ENCODE data around the gene INAVA.
A peak's percentile ranks its signal among the peaks of the same experiment; 100 is the strongest.
"Not testable (repeated sequence)": the region's sequence is repeated elsewhere in the genome, so short reads cannot be mapped to it uniquely, and the experiment has no call there.

The INAVA gene

DNA sequence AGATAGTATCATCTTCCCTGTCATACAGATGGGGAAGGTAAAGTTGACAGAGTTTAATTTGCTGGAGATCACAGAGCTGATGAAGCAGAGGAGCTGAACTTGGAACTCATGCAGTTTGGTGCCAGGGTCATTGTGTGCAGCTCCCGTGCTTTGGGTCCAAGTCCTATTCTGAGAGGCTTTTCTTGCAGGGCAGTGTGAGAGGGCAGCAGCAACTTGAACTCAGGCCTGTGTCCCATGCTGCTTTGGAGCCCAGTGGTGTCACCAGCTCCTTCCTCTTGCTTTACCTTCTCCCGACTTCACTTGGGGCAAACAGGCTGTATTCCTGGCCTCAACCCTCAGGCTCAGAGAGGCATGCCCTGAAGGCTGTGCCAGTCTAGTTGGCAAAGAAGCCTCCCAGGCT, 24.7 kb downstream of the INAVA start:
- no peak for DNase-seq (ENCODE audit: low read depth, low spot score)

DNA sequence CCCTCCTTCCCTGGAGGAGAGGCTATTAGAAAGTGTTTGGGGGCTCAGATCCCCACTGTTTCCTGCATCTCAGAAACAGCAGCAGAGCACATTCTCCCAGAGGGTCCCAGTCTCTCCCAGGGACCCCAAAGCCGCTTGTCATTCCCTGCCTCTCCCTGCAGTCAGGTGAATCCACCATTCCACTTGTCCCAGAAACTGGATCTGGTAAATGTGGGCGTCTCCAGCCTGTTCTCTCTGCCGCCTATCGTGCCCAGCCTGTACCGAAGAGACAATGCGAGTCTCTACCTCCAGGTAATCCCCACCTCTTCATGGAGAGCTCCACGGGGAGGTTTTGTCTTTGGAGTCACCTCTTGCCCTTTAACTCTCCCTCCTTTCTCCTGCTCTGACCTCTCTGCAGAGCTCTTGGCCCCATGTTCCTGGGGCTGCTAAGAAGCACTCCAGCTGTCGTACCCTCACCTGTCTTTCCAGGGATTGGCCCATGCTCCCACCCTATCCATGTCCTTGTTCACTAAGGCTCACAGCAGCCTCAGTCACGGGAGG, 26.9 kb downstream of the INAVA start:
- DNase-seq (ENCODE audit: low read depth, low spot score): no peak

DNA sequence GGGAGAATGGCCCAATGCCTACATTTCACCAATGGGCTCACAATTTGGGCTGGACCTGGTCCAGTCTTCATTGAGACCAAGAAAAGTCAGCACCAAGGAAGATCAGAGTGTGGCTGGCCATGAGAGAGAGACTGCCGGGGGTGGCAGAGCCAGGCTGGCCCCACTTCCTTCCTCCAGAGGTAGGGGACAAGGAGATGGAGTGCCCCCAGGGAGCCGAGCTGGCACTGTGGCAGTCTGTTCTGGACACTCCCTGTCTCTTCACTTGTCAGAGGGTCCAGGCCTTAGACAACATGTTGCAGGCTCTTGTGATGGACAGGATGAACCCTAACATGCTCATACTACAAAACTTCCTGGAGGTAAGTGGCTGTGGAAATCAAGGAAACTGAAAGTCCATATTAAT, 27.7 kb downstream of the INAVA start:
- DNase-seq (ENCODE audit: low read depth, low spot score): no peak

DNA sequence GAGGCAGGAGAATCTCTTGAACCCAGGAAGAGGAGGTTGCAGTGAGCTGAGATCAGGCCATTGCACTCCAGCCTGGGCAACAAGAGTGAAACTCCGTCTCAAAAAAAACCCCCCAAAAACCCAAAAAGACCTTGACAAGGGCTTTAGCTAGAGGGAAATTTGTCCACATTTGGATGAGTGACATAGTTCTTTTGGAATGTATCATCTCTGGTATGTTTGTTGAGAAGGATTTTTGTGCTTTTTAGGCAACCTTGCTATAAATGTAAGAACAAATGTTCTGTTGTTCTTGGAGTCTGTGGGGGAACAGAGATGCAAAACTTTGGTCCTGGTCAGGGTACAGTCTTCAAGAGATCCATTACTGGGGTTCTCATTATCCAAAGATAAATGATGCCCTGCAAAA, 28.9 kb downstream of the INAVA start:
- DNase-seq (ENCODE audit: low read depth, low spot score): peak; percentile 15

DNA sequence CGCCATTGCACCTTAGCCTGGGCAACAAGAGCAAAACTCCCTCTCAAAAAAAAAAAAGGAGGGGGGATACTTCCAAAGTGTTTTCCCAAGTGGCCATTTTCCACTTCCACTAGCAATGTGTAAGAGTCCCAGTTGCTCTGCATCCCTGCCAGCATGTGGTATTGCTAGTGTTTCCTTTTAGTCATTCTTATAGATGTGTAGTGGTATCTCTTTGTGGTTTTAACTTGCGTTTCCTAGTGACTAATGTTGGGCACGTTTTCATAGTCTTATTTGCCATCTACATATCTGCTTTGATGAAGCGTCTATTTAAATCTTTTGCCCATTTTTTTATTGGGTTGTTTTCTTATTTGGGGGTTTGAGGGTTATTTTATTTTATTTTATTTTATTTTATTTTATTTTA, 31.1 kb downstream of the INAVA start:
- no peak for DNase-seq (ENCODE audit: low read depth, low spot score)

DNA sequence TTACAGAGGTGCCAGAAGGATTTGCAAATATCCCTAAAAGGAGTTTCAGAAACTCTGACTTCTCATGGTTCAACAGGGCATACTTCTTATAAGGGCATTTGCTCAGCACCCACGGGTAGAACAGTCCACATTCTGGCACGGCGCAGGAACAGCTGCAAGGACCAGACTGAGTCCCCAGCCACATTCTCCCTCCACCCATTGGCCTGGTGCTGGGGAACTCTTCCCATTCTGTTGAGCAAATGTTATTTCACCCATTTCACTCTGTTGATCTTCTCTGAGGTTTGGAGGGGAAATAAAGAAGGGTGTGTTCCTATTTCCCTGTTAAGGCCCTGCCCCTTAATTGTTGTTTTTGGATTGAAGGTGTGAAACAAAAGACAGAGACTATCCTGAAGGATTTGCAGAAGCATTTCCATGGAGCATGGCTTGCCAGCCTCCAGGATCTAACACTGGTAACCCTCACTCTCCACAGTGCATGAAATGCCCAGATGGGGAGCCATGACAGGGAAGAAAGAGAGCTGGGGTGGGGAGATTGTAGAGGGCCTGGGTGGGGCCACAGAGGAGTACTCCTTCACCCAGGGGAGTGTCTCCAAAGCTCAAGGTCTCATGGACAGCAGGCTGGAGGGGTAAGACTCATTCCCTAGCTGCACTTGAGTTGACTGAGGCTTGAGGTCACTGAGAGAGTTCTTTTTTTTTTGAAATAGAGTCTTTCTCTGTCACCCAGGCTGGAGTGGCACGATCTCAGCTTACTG, 35.0 kb downstream of the INAVA start:
- no peak for DNase-seq (ENCODE audit: low read depth, low spot score)

DNA sequence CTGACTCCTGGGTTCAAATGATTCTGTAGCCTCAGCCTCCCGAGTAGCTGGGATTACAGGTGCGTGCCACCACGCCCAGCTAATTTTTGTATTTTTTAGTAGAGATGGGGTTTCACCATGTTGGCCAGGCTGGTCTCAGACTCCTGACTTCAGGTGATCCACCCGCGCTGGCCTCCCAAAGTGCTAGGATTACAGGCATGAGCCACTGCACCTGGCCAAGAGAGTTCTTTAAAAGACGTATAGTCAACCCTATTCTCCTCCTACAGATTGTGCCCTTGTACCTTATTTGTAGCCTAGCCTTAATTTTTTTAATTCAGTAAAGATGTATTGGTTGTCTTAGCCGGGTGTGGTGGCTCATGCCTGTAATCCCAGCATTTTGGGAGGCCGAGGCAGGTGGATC, 35.6 kb downstream of the INAVA start:
- not testable (repeated sequence) for DNase-seq (ENCODE audit: low read depth, low spot score)

DNA sequence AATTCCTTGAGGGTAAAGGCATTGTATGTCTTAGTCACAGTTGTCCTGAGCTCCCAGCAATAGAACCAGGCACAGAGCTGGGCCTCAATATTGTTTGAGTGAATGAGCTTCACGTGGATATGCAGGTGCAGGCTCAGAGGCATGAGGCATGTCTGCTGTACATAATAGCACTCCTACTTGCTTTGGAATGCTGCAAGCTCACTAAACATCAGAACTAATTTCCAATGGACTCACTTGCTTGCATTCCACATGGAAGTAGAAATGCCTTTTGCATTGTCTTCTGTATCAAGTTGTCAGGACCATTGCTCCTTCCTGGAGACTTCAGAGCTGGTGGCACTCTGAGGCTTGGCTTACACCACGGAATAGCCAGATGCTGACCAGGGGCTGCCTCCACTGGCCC, 37.1 kb downstream of the INAVA start:
- DNase-seq (ENCODE audit: low read depth, low spot score): no peak

DNA sequence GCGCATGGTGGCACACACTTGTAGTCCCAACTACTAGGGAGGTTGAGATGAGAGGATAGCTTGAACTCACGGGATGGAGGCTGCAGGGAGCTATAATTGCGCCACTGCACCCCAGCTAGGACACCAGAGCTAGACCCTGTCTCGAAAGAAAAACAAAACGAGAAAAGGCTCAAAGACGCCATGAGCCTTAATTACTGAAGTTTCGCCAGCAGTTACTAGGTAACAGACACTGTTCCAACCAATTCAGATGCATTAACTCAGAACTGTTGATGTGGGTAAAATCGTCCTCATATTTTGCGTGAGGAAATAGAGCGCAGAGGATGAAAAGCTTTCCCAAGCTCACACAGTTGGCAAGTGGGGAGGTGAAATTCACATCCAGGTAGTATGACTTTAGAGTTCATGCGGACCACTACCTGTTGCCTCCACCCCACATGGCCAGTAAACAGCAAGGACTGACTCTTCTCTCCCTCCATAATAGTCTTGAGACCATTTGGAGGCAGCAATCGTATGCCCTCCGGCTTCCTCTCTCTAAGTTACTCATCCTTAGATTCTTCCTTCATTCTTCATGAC, 40.1 kb downstream of the INAVA start:
- DNase-seq (ENCODE audit: low read depth, low spot score): no peak

DNA sequence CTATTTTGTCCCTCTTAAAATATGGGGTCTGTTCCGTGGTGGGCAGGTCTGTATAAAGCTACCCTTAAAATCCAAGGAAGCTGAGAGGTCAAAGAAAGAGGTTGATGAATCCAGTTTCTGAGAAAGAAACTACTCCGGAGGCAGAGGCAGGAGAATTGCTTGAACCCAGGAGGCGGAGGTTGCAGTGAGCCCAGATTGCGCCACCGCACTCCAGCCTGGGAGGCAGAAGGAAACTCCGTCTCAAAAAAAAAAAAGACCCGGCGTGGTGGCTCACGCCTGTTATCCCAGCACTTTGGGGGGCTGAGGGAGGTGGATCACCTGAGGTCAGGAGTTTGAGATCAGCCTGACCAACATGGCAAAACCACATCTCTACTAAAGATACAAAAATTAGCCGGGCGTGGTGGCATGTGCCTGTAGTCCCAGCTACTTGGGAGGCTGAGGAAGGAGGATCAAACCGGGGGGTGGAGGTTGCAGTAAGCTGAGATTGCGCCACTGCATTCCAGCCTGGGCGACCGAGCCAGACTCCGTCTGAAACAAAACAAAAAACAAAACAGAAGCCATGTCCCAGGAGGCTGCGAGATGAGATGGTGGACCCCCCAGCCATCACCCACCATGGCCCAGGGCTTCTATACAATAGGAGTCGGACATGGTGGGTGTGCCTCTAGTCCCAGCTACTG, 40.7 kb downstream of the INAVA start:
- not testable (repeated sequence) for DNase-seq (ENCODE audit: low read depth, low spot score)

DNA sequence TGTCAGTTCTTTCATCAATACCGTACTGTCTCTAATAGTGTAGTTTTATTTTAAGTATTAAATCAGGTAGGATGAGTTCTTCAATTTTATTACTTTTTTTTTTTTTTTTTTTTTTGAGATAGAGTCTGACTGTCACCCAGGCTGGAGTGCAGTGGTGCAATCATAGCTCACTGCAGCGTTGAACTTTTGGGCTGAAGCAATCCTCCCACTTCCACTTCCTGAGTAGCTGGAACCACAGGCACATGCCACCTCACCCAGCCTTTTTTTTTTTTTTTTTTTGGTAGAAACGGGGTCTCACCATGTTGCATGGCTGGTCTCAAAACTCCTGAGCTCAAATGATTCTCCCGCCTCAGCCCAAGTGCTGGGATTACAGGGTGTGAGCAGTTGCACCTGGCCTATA, 44.3 kb downstream of the INAVA start:
- no peak for DNase-seq (ENCODE audit: low read depth, low spot score)

DNA sequence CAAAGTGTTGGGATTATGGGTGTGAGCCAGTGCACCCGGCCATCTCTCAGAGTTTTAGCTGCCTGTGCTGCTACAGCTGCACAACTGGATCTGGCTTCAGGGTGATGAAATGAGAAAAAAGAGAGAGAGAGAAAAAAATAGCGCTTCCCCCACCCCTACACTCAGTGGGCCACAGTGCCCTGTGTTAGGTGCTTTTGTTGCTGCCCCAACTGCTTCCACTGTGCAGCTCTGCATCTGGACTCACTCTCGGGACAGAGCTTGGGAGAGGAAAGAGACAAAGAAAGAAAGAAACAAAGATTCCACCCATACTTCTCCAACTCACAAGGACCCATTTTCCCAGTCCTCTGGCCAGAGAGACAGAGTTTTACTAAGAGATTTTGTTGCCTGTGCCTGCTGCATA, 50.4 kb downstream of the INAVA start:
- DNase-seq (ENCODE audit: low read depth, low spot score): no peak

DNA sequence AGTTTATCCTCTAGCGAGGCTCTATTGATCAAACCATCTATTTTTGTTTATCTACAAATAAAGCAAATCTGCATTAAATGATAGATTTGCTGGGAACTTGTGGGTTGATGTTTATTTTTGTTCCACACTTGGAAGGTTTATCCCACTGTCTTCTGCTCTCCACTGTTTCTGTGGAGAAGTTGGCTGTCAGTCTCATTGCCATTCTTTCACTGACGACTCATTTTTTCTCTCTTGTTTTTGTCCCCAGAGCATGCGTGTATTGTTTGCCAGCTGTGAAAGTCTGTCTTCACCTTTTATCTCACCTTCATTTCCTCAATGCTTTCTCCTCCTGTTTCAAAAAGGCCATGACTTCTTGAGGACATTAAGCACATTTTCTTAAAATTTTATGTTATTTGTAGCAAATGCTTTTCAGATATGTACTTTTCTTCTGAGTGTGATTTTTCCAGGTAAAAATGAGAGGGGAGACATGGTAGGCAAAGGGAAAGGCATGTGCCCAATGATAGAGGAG, 52.4 kb downstream of the INAVA start:
- no peak for DNase-seq (ENCODE audit: low read depth, low spot score)

DNA sequence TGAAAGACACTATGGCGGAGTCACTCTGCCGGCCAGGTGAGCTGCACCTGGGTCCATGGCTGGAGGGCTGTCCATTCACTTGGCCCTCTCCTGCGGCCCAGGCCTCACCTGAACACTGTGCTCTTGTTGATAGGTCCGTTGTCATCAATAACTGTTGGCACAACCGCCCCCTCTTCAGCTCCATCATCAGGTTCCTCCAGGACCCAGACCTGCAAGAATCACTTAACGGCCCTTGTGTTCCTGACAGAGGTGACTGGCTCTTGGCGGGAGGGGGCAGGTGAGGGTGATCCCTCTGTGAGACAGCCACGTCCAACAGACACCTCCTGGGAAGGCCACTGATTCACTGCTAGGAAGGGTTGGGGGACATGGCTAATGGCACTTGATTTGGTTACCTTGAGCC, 54.9 kb downstream of the INAVA start:
- DNase-seq (ENCODE audit: low read depth, low spot score): no peak

DNA sequence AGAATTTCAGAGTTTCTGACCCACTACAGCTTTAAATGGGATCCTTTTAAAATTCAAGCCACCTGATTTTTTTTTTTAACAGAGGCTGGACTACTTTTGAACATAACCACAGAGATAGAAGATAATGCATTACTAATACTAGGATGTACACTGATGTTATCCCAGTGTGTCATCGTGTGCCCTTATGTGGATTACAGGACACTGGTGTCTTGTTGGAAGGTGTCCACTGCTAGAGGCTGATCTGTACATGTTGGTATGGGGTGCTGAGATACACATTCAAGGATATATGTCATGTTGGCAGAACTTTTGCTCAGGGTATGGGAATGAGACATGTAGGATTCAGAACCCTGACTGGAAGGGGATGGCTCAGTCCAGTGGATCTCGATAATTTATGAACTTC, 56.3 kb downstream of the INAVA start:
- DNase-seq (ENCODE audit: low read depth, low spot score): no peak

DNA sequence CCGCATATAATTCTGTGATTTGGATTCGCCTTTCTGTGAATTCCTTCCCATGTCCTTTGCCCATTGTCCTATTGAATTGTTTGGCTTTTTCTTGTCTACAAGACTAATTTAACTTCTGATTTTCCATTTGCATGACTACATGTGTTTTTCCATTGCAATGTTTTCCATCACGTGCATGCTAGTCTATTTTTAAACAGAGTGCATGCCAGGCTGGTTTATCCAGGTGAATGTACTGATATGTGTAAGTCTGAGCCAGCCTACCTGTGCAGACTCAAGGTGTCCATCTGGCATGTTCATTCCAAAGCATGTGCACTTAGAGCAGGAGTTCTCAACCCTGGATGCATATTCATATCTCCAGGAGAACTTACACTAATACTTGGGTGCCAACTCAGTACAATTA, 59.7 kb downstream of the INAVA start:
- DNase-seq (ENCODE audit: low read depth, low spot score): no peak

DNA sequence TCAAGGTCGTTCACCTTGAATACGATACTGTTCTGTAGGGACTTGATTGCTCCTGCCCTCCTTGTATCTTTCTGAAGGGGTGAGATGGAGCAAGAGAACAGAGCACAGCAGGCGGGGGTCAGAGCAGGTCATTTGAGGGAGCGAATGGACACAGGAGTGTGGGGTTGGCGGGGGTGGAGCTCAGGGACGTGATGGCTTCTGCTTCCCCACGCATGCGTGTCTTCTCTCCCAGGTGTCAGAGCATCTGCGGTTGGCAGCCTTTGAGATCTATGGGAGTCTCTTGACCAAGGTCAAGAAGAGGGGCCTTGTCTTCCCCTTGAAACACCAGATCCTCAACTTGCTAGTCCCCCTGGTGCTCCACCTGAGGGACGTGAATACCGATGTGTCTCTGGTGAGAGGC, 63.9 kb downstream of the INAVA start:
- DNase-seq (ENCODE audit: low read depth, low spot score): no peak

DNA sequence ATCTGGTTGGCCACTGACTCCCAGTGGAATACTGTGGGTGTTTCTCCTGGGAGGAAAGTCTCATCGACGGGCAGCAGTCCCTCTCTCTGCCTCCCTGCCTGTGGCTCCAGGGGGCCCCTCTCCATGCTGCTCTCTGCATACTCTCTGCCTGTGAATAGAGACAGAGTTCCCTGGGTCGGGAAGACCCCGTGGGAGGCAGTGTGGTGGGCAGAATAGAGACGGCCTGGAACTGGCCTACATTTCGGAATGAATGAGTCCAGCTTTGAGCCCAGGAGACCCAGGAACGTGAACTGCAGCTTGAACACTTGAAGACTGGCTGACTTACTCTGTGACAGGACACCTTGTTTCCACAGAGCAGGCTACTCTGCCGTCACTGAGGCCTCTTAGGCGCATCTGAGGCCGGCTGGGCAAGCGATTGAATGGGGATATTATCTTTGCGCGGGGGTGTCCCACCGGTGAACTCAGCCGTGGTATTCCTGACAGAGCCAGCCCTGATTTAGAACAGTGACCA, 64.8 kb downstream of the INAVA start:
- no peak for DNase-seq (ENCODE audit: low read depth, low spot score)

DNA sequence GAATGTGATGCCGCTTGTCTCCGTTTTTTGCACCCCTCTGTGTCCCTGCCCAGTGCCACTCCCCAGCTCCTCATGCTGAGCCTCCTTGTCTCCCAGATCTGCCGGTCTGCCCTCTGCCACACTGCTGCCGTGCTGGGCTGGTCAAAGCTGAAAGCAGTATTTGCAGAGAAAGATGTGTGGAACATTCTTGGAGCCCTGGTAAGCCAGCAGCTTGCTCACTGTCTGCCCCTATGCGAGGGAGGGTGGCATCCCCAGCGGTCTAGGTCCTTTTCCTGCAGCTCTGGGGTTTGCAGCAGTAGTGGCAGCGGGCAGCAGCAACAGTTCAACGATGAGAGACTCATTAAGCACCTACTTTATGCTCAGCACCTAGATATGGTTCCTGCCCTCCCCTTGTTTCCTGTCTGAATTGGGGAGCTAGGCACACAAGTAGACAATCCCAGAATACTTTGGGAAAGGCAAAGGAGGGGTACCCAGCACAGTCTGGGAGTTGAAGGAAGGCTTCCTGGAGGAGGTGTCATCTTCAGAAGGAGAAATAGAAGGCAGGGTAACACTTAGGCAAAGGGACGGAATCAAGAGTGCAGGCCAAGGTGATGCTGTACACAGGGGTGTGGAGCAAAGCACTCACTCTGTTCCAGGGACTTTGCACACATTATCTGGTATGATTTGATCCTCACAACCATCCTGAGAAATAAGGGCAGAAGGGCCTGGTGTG, 65.7 kb downstream of the INAVA start:
- DNase-seq (ENCODE audit: low read depth, low spot score): no peak

DNA sequence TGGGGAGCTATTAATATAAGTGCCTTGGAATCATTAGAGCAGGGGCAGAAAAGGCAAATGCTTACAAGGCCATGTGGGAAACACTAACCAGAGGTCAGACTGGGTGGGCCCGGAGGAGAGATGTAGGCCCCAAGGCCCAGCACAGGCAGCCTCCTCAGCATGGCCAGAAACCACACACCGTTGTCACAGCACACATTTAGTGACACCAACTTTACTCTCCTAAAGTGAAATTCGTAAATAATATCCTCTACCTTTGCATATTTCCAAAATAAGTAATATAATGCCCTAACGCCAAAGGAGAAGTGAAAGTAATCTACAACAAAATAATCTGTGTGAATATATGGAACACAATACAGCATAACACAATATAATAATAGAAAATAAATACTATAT, 66.2 kb downstream of the INAVA start:
- DNase-seq (ENCODE audit: low read depth, low spot score): no peak

DNA sequence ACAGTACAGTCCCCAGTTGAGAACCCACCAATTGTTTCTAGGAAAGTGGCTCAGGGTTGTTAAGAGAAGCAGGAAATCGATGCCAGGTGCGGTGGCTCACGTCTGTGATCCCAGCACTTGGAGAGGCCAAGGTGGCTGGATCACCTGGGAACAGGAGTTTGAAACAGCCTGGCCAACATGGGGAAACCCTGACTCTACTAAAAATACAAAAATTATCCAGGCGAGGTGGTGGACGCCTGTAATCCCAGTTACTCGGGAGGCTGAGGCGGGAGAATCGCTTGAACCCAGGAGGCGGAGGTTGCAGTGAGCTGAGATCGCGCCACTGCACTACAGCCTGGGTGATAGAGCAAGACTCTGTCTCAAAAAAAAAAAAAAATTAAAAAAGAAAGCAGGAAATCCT, 67.5 kb downstream of the INAVA start:
- not testable (repeated sequence) for DNase-seq (ENCODE audit: low read depth, low spot score)

DNA sequence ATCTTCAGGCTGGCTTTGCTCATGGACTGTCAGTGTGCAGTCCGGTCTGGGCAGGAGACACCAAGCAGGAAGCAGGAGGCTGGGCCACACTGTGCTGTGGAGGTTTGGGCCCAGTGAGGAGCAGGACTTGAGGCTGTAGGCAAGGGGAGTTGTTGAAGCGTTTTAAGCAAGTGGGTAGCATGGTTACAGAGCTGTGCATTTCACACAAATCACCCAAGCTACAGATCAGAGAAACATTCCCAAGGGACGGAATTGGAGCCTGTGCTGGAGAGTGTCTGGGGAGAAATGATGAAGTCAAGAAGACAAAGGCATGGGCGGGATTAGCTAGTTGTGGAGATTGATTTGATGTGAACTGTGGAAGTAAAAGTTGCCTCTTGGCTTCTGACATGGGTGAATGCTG, 67.9 kb downstream of the INAVA start:
- DNase-seq (ENCODE audit: low read depth, low spot score): no peak

All from astrocyte of the hippocampus (primary cell).